HAP-1 (cell line): ENCODE data around the gene ENTPD7.
A peak's percentile ranks its signal among the peaks of the same experiment; 100 is the strongest.

Source experiments
- DNase-seq, 2 experiments: peaks; one replicate each; pipeline ENCODE4 v3.0.0-alpha.2; 2016 to 2020; ENCODE audit warnings: low spot score in 2 of 2
- H3K27me3 ChIP-seq: fragments of 250-450 bp; sonication (Bioruptor Pico); 2 replicates; pipeline ENCODE4 v1.5.1; 2020; ENCODE audit warnings: low read depth, mild to moderate bottlenecking, moderate library complexity
- H3K36me3 ChIP-seq: fragments of 250-450 bp; sonication (Bioruptor Pico); replicated peaks from 2 replicates; pipeline ENCODE4 v1.5.1; 2020; ENCODE audit warnings: mild to moderate bottlenecking
- H3K4me1 ChIP-seq: fragments of 250-450 bp; sonication (Bioruptor Pico); 2 replicates; pipeline ENCODE4 v1.5.1; 2020; ENCODE audit warnings: mild to moderate bottlenecking
- H3K4me3 ChIP-seq: fragments of 250-450 bp; sonication (Bioruptor Pico); 2 replicates; pipeline ENCODE4 v1.5.1; 2020; ENCODE audit warnings: mild to moderate bottlenecking, moderate library complexity
- H3K9me3 ChIP-seq: fragments of 250-450 bp; sonication (Bioruptor Pico); 2 replicates; pipeline ENCODE4 v1.5.1; 2020; ENCODE audit warnings: mild to moderate bottlenecking, moderate library complexity
- in situ Hi-C: fragments of 300-500 bp; cut with MboI; formaldehyde crosslinking; loops from 3 replicates; pipeline ENCODE4 v1.14.3; 2020; ENCODE audit warnings: low sequenced_read_pairs, inconsistent platforms, mixed read lengths

Gene ENTPD7

GRCh38 chr10:99659868-99660366 is 608 bp downstream of the ENTPD7 start:
- in situ Hi-C loops, result no loop called here
- no peak for DNase-seq

DNA sequence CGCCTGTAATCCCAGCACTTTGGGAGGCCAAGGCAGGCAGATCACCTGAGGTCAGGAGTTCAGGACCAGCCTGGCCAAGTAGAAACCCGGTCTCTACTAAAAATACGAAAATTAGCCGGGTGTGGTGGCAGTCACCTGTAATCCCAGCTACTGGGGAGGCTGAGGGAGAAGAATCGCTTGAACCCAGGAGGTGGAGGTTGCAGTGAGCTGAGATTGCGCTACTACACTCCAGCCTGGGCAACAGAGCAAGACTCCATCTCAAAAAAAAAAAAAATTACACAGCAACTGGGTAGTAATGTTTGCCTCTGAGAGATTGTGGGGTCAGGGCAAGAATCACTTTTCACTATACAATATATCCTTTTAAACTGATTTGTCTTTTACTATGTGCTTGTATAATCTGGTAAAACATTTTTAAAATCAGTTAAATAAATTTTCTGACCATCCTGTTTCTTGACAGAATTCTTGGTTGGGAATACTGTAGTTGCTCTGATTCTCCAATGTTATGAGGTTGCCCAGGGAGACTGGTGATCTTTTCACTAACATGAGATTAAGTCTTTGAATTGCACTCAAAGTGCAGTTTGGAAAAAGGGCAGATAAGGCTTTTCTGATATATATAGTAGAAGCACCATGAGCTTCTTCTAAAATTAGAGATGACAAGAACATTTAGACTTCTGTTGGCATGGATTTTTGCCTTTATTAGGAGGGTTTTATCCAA is 1.5 kb downstream of the ENTPD7 start:
- in situ Hi-C loops, result no loop called here
- peaks cover 8% of the 10 kb centered on the region for H3K4me1 ChIP-seq
- H3K9me3 ChIP-seq, result no peaks in the 10 kb centered on the region
- peak overlapping the region; percentile 91; the same call in 1 of the 2 replicates for H3K4me3 ChIP-seq
- no peak for DNase-seq
- no peaks in the 10 kb centered on the region for H3K27me3 ChIP-seq
- peaks cover 5% of the 10 kb centered on the region for H3K36me3 ChIP-seq

More at GRCh38 chr10:99659868-99660366, 608 bp downstream of the ENTPD7 start:
- no peaks in the 10 kb centered on the region for H3K9me3 ChIP-seq
- peaks cover 5% of the 10 kb centered on the region for H3K36me3 ChIP-seq
- H3K4me1 ChIP-seq, result peaks cover 8% of the 10 kb centered on the region
- no peaks in the 10 kb centered on the region for H3K27me3 ChIP-seq
- peak overlapping the region; percentile 91 for H3K4me3 ChIP-seq

DNA sequence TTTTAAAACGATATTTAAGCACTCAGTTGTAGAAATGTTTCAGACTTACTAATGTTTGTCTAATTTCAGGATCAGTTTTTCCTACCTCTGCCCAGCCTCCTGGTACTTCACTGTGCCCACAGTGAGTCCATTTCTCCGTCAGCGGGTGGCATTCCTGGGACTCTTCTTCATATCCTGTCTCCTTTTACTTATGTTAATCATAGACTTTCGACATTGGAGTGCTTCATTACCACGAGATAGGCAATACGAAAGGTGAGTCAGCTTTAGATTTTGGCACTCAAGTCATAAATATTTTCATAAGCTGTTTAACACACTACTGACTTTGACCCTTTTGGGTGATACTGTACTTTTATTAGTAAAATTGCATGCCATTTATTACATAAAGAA is 2.1 kb downstream of the ENTPD7 start:
- Histone ChIP-seq H3K4me3 (no peak overlapping the region), H3K36me3 (peaks cover 6% of the 10 kb centered on the region), H3K27me3 (no peaks in the 10 kb centered on the region), H3K4me1 (peaks cover 8% of the 10 kb centered on the region), H3K9me3 (no peaks in the 10 kb centered on the region)
- in situ Hi-C loops, result no loop called here
- DNase-seq, result no peak

DNA sequence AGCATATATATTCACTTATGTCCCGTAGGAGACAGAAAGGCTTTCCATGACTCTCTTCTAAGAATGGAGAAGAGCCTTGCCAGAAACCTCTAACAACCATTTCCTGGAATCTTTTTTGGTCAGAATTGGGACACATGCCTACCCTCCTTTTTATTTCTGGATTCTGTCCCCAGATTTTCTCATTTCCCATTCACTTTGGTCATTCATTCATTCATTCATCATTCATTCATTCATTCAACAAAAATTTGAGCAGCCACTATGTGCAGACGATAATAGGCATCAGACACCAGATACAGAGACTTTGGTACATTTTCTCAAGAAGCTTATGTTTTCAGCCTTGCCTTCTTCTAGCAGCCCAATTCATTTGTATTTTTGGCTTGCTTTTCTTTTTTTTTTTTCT is 6.0 kb downstream of the ENTPD7 start:
- in situ Hi-C loops, result no loop called here
- DNase-seq, result no peak
- Histone ChIP-seq H3K36me3 (peaks cover 9% of the 10 kb centered on the region), H3K27me3 (no peaks in the 10 kb centered on the region), H3K9me3 (no peaks in the 10 kb centered on the region), H3K4me1 (peaks cover 2% of the 10 kb centered on the region), H3K4me3 (no peak overlapping the region)

DNA sequence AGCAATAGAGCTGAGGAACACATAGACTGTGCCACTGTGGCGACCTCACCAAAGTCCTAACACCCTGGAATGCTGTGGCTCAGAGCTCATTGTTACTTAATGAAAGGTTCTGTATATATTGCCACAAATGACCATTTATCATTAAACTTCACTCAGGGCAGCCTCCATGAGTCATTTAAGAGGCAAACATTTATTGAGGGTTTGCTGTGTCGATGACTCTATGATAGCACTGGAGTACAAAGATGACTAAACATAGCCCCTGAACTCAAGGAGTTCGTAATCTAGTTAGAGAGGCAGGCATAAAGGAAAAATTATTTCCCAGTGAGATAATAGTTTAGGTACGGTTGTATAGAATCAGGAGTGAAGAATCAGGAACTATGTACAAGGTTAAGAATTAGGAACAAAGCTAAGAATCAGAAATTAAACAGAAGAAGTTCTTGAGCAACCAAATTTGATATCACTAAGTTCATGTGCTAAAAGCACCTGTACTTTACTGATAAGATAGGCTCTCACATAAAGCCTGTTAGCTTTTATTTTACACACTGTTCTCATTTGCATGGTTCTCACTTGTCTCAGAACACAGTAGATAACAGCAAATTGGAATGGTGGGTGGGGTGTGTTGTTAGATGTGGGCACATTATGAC is 7.9 kb downstream of the ENTPD7 start:
- in situ Hi-C loops, result no loop called here
- H3K4me1 ChIP-seq, result no peaks in the 10 kb centered on the region
- H3K9me3 ChIP-seq, result no peaks in the 10 kb centered on the region
- no peak for DNase-seq
- no peak overlapping the region for H3K4me3 ChIP-seq
- H3K27me3 ChIP-seq, result no peaks in the 10 kb centered on the region
- H3K36me3 ChIP-seq, result peaks cover 9% of the 10 kb centered on the region

GRCh38 chr10:99671386-99671785 is 12.1 kb downstream of the ENTPD7 start:
- Histone ChIP-seq H3K27me3 (no peaks in the 10 kb centered on the region), H3K9me3 (no peaks in the 10 kb centered on the region), H3K4me3 (no peak overlapping the region), H3K36me3 (peaks cover 3% of the 10 kb centered on the region; the same call in 1 of the 2 replicates), H3K4me1 (no peaks in the 10 kb centered on the region)
- DNase-seq, result no peak
- in situ Hi-C loops, result no loop called here

DNA sequence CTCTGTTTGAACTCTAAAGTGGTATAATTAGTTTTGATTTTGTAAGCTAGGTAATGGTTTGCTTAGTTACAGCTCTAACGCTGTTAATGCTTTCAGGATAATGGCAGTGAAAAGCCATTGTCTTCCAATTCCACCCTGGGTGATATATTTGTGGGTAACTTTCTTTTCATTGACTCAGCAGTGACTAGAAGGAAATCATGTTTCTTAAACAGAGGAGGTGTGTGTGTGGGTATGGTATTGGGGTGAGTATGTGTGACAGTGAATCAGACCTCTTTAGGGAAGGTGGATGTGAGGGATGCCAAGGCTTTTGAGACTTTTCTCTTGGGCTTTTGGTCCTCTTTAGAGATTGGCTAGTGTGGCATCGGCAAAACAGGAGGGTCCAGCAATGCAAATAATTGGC is 13.6 kb downstream of the ENTPD7 start:
- no peaks in the 10 kb centered on the region for H3K4me1 ChIP-seq
- in situ Hi-C loops, result no loop called here
- H3K4me3 ChIP-seq, result no peak overlapping the region
- no peaks in the 10 kb centered on the region for H3K27me3 ChIP-seq
- no peaks in the 10 kb centered on the region; the same call in 1 of the 2 replicates for H3K36me3 ChIP-seq
- H3K9me3 ChIP-seq, result no peaks in the 10 kb centered on the region
- DNase-seq, result no peak

DNA sequence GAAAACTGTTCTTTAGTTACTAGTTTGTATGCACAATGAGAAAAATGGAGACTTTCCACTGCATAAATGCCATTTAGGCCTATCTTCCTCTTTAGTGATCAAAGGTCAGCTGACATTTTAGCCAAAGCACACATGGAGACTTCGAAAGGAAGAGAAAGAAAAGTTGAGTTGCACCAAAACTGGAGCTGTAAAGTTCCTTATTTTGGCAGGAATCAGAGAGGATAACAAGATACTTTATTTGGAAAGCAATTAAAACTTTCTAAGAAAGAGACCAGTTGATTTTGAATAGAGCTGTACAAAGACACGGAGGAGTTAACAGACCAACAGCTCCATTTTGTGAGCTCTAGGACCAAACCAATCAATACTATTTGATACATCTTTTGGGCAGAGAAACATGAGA is 14.2 kb downstream of the ENTPD7 start:
- Histone ChIP-seq H3K4me1 (no peaks in the 10 kb centered on the region), H3K4me3 (no peak overlapping the region), H3K9me3 (no peaks in the 10 kb centered on the region), H3K27me3 (no peaks in the 10 kb centered on the region), H3K36me3 (no peaks in the 10 kb centered on the region; the same call in 1 of the 2 replicates)
- no peak for DNase-seq
- in situ Hi-C loops, result no loop called here

DNA sequence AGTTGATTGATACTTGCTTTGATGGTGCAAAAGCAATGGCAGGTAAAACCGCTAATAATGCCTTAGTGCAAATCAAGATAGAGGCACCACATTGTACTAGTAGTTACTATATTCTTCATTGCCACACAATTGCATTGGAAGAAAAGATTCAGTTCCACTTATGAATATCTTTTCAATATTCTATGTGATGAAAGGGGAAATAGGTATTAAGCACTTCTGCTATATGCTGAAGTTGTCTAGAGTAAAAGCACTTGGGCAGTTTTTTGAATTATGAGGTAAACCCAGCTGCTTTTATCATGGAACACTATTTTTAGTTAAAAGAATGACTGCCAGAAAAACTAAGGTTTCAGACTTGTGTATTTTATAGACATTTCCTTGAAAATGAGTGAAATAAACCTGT is 15.5 kb downstream of the ENTPD7 start:
- no peak overlapping the region for H3K4me3 ChIP-seq
- peaks cover 3% of the 10 kb centered on the region for H3K36me3 ChIP-seq
- H3K4me1 ChIP-seq, result no peaks in the 10 kb centered on the region
- H3K9me3 ChIP-seq, result no peaks in the 10 kb centered on the region
- DNase-seq, result no peak
- H3K27me3 ChIP-seq, result no peaks in the 10 kb centered on the region
- in situ Hi-C loops, result no loop called here

- no peak overlapping the region for H3K4me3 ChIP-seq
- H3K4me1 ChIP-seq, result no peaks in the 10 kb centered on the region
- no peaks in the 10 kb centered on the region for H3K9me3 ChIP-seq
- DNase-seq, result no peak
- H3K36me3 ChIP-seq, result peaks cover 7% of the 10 kb centered on the region
- H3K27me3 ChIP-seq, result no peaks in the 10 kb centered on the region
- in situ Hi-C loops, result no loop called here
These were observed 17.1 kb downstream of the ENTPD7 start for GRCh38 chr10:99676426-99676825.

DNA sequence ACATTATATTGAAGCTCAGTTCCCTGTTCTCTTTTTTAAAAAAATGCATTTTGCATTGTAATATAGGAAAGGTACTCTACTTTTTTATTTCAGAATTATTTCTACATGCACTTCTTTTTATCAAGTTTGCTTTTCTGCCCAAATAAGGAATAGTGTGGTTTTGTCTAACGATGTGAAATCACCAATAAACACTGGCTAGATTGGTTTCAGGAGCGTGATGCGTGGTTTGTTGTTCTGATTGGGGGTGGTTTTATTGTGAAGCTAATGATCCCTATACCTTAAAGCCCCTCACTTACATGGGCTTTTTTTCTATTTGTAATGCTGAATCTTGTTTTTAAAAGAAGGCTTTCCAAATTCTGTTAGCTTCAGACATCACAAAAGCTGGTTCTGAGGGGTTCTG is 17.6 kb downstream of the ENTPD7 start:
- Histone ChIP-seq H3K4me1 (no peaks in the 10 kb centered on the region), H3K4me3 (no peak overlapping the region), H3K27me3 (no peaks in the 10 kb centered on the region), H3K9me3 (no peaks in the 10 kb centered on the region), H3K36me3 (peaks cover 7% of the 10 kb centered on the region)
- DNase-seq, result no peak
- in situ Hi-C loops, result no loop called here

DNA sequence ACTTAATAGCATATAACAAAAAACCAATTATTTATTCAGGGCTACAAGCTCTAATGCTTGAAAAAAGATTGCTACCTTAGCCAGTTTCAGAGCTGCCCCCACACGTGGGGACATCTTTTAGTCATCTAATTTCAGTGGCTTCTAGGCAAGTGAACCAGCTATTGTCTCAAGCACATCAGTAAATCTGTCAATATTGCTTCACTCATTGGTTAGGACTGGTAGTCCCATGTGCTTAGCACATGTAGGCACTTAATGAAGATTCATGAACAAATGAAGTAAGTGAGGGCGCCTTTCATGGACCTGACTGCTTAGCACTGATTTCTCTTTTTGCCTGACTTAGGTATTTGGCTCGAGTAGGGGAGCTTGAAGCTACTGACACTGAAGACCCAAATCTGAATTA is 19.6 kb downstream of the ENTPD7 start:
- no peaks in the 10 kb centered on the region for H3K9me3 ChIP-seq
- no peak for DNase-seq

DNA sequence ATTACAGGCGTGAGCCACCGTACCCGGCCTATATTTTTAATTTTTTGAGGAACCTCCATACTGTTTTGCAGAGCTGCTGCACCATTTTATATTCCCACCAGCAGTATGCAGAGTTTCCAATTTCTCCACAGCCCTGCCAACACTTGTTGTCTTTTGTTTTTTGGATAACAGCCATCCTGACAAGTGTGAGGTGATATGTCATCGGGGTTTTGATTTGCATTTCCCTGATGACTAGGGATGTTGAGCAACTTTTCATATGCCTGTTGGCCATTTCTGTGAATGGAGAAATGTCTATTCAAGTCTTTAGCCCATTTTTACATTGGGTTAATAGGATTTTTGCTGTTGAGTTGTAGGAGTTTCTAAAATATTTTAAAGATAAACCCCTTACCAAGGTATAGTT is 22.2 kb downstream of the ENTPD7 start:
- H3K4me3 ChIP-seq, result no peak overlapping the region
- H3K36me3 ChIP-seq, result peaks cover 9% of the 10 kb centered on the region
- no peaks in the 10 kb centered on the region for H3K9me3 ChIP-seq
- no peaks in the 10 kb centered on the region for H3K4me1 ChIP-seq
- in situ Hi-C loops, result no loop called here
- no peaks in the 10 kb centered on the region for H3K27me3 ChIP-seq
- no peak for DNase-seq

More for the DNA sequence above, 19.6 kb downstream of the ENTPD7 start:
- H3K27me3 ChIP-seq, result no peaks in the 10 kb centered on the region
- H3K4me3 ChIP-seq, result no peak overlapping the region
- peaks cover 7% of the 10 kb centered on the region for H3K36me3 ChIP-seq
- in situ Hi-C loops, result no loop called here
- H3K4me1 ChIP-seq, result no peaks in the 10 kb centered on the region

- Histone ChIP-seq H3K4me1 (no peaks in the 10 kb centered on the region), H3K4me3 (no peak overlapping the region), H3K27me3 (no peaks in the 10 kb centered on the region), H3K9me3 (no peaks in the 10 kb centered on the region), H3K36me3 (peaks cover 9% of the 10 kb centered on the region)
- in situ Hi-C loops, result no loop called here
- no peak for DNase-seq
These were observed 22.7 kb downstream of the ENTPD7 start for GRCh38 chr10:99682032-99682431.
